ENCODE results near the gene ZNF521.

Gene ZNF521

DNA sequence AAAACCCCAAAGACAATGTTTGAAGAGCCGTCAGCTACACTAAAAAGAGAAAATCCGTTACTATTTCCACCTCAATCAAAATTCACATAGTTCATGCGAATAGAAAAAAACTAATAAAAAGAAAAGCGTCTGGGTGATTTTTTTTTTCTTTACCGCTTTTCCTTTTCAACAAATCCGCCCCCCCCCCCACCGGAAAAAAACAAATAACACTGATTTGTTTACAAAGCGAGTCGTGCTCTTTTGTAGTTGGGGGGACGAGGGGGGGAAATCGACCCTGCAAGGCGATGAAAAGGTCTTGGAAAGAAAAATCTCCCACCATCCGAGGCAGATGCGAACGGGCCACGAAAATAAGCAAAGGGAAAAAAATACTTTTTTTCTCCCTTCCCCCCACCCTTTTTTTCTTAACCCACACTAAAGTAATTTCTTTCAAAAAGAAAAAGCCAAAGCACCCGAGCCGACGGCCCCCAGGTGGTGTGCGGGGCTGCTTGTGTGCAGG is 638 bp downstream of the ZNF521 start:
- TF ChIP-seq Cebpa-rat (IDR thresholded peaks at IDR 0.05) = no peak
- Histone ChIP-seq H4K20me1 (peaks cover 67% of the 10 kb centered on the region), H3K27ac (no peak overlapping the region), H3K9me3 (no peaks in the 10 kb centered on the region), H3K27me3 (peaks cover 81% of the 10 kb centered on the region), H3K4me1 (peaks cover 28% of the 10 kb centered on the region), H3K9ac (peak overlapping the region; percentile 67), H3K4me2 (peak overlapping the region; percentile 98), H3K36me3 (no peaks in the 10 kb centered on the region), H3K4me3 (peak overlapping the region; percentile 72)

GRCh38 chr18:25350489-25351251 is 1.3 kb downstream of the ZNF521 start:
- Histone ChIP-seq H3K27ac (no peak overlapping the region), H3K4me1 (peaks cover 28% of the 10 kb centered on the region), H3K4me3 (peak overlapping the region; percentile 72), H3K27me3 (peaks cover 87% of the 10 kb centered on the region), H3K4me2 (peak overlapping the region; percentile 98), H4K20me1 (peaks cover 67% of the 10 kb centered on the region), H3K9me3 (no peaks in the 10 kb centered on the region), H3K9ac (no peak overlapping the region), H3K36me3 (no peaks in the 10 kb centered on the region)
- TF ChIP-seq Cebpa-rat (IDR thresholded peaks at IDR 0.05) = no peak

DNA sequence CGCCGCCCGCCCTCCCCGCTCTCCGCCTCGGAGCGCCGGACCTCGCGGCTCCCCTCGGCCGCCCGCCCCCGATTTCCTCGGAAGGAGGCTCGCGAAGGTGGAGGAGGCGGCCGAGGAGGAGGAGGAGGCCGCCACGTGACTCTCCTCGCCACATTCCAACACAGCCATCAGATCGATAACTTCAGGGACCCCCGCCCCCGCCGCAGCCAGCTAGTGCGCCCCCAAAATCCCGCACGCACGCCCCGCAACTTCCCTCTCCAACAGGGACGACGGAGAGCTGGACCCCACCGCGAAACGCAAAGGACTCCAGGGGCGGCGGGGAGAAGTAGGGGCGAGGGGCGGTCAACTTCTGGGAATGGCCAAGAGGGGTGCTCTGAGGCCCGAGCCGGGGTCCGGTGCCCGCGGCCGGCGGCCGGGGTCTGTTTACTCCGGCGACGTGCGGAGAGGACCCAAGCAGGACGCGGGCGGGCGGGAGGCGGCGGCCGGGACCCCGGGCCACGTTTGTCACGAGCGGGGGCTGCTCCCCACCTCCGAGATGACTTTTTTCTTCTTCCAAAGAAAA is 2.0 kb downstream of the ZNF521 start:
- H4K20me1 ChIP-seq = peaks cover 67% of the 10 kb centered on the region
- H3K4me1 ChIP-seq = peaks cover 28% of the 10 kb centered on the region
- H3K4me2 ChIP-seq = peak overlapping the region; percentile 98
- H3K9me3 ChIP-seq = no peaks in the 10 kb centered on the region
- H3K27me3 ChIP-seq = peaks cover 94% of the 10 kb centered on the region
- no peak overlapping the region for H3K9ac ChIP-seq
- peak overlapping the region; percentile 72 for H3K4me3 ChIP-seq
- no peaks in the 10 kb centered on the region for H3K36me3 ChIP-seq
- H3K27ac ChIP-seq = no peak overlapping the region
- no peak for TF ChIP-seq Cebpa-rat (IDR thresholded peaks at IDR 0.05)

DNA sequence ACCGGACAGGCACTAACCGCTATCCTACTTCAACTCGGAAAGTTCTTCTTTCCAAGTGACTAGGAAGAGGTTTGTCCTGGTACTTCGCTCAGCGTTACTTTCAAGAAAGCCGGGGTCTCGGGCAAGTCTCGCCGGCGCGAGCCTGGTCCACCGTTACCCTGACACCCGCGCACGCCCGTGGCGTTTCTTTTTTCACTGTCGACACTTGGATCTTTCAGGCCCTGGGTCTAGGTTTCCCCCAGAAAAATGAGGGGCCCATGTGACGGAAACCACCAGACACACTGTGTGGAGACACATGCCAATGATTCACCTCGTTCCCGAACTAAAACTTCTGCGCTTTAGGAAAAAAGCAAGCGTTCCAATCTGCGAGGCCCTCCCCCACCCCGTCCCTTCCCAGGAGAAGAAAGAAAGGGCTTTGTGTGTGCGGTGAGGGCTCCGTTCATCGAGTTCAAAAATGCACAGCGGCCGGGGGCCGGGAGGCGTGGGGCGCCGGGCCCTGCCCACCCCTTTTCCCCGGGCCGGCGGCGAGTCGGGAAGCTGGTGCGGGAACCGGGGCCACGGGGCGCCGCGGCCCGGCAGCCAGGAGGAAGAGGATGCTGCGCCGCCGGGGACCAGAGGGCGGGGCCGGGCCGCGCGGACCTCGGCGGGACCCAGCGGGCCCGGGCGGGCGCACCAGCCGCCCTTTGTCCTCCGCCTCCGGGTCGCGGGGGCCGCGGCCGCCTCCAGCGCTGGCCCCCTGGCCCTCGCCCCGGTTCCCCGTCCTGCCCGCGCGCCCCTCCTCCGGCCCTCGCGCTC is 2.6 kb downstream of the ZNF521 start:
- Histone ChIP-seq H3K27me3 (peaks cover 92% of the 10 kb centered on the region), H3K4me1 (peaks cover 28% of the 10 kb centered on the region), H3K4me3 (peak overlapping the region; percentile 72), H3K9ac (no peak overlapping the region), H3K36me3 (no peaks in the 10 kb centered on the region), H4K20me1 (peaks cover 67% of the 10 kb centered on the region), H3K4me2 (peak overlapping the region; percentile 98), H3K27ac (no peak overlapping the region), H3K9me3 (no peaks in the 10 kb centered on the region)
- no peak for TF ChIP-seq Cebpa-rat (IDR thresholded peaks at IDR 0.05)

GRCh38 chr18:25348386-25349130 is 3.4 kb downstream of the ZNF521 start:
- Histone ChIP-seq H3K4me1 (peaks cover 28% of the 10 kb centered on the region), H3K9ac (no peak overlapping the region), H3K36me3 (no peaks in the 10 kb centered on the region), H3K27ac (no peak overlapping the region), H3K4me2 (no peak overlapping the region), H4K20me1 (peaks cover 65% of the 10 kb centered on the region), H3K9me3 (no peaks in the 10 kb centered on the region), H3K4me3 (no peak overlapping the region), H3K27me3 (peaks cover 85% of the 10 kb centered on the region)
- TF ChIP-seq Cebpa-rat (IDR thresholded peaks at IDR 0.05) = no peak

DNA sequence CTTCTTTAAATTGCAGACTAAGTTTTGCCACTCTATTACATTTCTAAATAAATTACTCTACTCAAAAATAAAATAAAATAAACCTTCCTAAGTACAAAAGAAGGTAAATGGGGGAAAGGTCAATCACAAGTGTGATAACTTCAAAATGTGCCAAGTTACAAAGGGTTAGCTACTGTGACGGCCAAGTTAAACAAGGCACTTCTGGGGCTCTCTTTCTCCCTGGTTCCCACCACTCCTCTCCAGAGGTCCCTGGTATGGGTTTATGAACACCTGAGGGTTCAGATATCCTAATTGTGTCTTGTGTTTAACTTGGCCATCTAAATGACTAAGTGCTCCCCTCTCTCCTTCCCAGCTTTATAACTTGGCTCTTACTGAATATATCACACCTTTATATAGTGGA is 5.4 kb downstream of the ZNF521 start:
- Histone ChIP-seq H3K36me3 (no peaks in the 10 kb centered on the region), H3K4me1 (peaks cover 26% of the 10 kb centered on the region), H3K4me3 (no peak overlapping the region), H3K27me3 (peaks cover 66% of the 10 kb centered on the region), H3K4me2 (no peak overlapping the region), H3K9ac (no peak overlapping the region), H3K9me3 (no peaks in the 10 kb centered on the region), H3K27ac (no peak overlapping the region), H4K20me1 (peaks cover 51% of the 10 kb centered on the region)
- TF ChIP-seq Cebpa-rat (IDR thresholded peaks at IDR 0.05) = no peak

GRCh38 chr18:25345081-25345866 is 6.7 kb downstream of the ZNF521 start:
- H3K36me3 ChIP-seq = no peaks in the 10 kb centered on the region
- no peak overlapping the region for H3K9ac ChIP-seq
- TF ChIP-seq Cebpa-rat (IDR thresholded peaks at IDR 0.05) = no peak
- peaks cover 39% of the 10 kb centered on the region for H4K20me1 ChIP-seq
- H3K27me3 ChIP-seq = peaks cover 53% of the 10 kb centered on the region
- H3K9me3 ChIP-seq = no peaks in the 10 kb centered on the region
- no peak overlapping the region for H3K27ac ChIP-seq
- peaks cover 13% of the 10 kb centered on the region for H3K4me1 ChIP-seq
- no peak overlapping the region for H3K4me2 ChIP-seq
- H3K4me3 ChIP-seq = no peak overlapping the region

GRCh38 chr18:25341831-25342230 is 10.1 kb downstream of the ZNF521 start:
- Histone ChIP-seq H3K9ac (no peak overlapping the region), H4K20me1 (peaks cover 4% of the 10 kb centered on the region; the same call in 1 of the 2 replicates), H3K4me3 (no peak overlapping the region), H3K27me3 (peaks cover 19% of the 10 kb centered on the region), H3K36me3 (no peaks in the 10 kb centered on the region), H3K27ac (no peak overlapping the region), H3K4me2 (no peak overlapping the region), H3K9me3 (no peaks in the 10 kb centered on the region), H3K4me1 (no peaks in the 10 kb centered on the region)
- TF ChIP-seq Cebpa-rat (IDR thresholded peaks at IDR 0.05) = no peak

DNA sequence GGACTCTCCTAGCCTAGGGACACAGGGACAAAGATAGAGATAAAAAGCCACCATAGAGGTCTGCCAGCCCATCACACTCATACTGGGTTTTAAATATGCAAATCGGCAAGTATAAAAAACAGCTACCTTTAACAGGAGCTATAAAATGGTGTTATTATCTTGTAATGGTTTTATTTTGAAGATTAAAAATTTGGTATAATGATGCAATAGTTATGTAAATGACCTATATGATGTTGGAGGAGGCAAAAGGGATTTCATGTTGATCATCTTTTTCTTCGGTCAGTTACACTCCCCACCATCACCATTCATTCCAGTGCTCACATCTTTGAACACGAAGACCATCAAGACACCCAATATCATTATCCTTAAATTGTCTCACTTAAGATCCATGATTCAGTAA is 11.2 kb downstream of the ZNF521 start:
- H3K9ac ChIP-seq = no peak overlapping the region
- H3K4me1 ChIP-seq = no peaks in the 10 kb centered on the region
- no peak overlapping the region for H3K27ac ChIP-seq
- no peak overlapping the region for H3K4me3 ChIP-seq
- H3K4me2 ChIP-seq = no peak overlapping the region
- no peak for TF ChIP-seq Cebpa-rat (IDR thresholded peaks at IDR 0.05)
- peaks cover 9% of the 10 kb centered on the region; the same call in 1 of the 2 replicates for H3K27me3 ChIP-seq
- H3K36me3 ChIP-seq = no peaks in the 10 kb centered on the region
- no peaks in the 10 kb centered on the region for H3K9me3 ChIP-seq
- no peaks in the 10 kb centered on the region; the same call in 1 of the 2 replicates for H4K20me1 ChIP-seq

Data from BLaER1 (cell line).